HG02623 (cell line): ENCODE data around the gene TMEM143.
"Not testable (repeated sequence)": the region's sequence is repeated elsewhere in the genome, so short reads cannot be mapped to it uniquely, and the experiment has no call there.

Source experiments
- ATAC-seq: cut with Tn5 transposase; IDR thresholded peaks from one replicate; pipeline ENCODE4 v1.9.1; 2021; ENCODE audit warnings: moderate library complexity; ENCODE audit not compliant: unreplicated experiment

Gene TMEM143

DNA sequence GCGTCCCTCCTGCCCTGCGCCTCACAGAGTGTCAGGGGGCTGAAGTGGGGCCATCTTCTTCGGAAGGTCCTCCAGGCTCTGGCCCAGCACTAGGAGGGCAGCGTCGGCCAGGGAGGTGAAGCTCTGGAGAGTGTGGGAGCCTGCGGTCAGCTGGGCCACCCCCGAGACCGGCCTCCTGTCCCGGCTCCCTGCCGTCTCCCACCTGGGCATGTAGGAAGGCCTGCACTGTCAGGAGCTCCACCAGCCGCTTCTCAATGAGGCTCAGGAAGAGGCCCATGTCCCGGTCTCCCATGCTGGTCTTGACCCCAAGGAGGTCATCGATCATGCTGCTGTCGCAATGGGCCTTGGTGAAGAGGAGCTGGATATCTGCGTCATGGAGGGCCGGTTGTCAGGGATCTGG is 65.8 kb downstream of the TMEM143 start:
- no peak for ATAC-seq

DNA sequence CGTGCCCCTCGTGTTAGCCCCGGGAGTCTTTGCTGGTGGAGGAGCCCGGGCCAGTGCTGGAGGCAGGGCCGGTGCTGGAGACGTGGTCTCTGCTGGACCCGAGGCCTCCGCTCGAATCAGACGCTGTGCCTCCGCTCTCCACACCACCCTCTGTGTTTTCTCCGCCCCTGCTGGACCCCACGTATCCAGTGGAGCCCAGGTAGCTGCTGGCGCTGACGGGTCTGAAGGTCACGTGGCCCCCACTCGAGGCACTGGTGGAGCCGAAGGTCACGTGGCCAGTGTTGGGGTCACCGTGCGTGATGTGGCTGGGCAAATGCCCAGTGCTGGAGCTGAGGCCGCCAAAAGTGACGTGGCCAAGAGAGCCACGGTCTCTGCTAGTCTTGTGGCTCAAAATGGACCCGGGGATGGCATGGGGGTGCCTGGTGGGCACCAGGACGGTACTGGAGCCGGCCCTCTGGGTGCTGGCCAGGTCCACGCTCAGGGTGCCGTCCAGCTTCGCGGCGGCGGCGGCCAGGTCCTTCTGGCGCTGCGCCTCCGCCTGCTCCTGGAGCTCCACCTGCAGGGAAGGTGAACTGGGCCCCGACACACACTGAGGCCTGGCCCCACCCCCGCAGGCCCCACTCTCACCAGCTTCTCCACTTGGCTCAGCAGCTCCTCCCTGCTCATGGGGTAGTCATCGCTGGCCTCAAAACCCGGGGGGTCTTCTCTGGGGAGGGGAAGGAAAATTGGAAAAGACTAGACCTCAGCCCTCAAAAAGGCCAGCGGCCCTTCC is 66.6 kb downstream of the TMEM143 start:
- ATAC-seq, result no peak

DNA sequence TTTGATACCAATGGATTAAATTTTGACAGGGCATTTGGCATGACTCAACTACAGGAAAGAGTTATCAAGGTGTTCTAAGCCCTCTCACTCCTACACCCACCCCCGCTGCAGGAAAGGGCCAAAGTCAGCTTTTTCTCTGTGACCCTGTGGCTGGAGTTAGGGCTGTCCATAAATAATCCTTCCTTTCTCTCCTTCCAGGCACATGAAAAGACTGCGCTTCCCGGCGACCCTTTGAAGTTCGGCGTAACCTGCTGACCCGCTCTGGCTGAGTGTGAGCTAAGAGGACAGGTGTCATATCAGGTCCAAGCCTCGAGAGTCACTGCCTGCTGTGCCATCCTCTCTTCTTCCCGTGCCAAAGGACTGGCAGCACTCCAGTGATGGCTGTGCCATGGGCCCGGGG is 68.3 kb downstream of the TMEM143 start:
- no peak for ATAC-seq

DNA sequence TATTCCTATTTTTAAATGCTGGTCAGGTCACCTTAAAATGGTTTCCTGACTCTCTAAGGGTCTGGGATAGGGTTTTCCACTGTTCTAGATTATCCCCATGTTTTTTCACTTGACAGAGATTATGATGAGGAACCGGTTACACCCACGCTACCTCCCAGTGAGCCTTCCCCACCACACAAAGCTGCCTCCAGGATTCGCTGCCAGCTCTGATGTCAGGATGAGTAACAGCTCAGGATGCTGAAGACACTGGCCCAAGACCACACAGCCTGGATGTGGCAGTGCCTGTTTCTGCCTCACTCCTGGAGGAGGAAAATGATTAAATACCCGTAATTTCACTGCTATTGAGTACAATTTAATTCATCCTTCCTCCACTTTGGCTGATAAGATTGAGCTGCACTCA is 70.9 kb downstream of the TMEM143 start:
- no peak for ATAC-seq

DNA sequence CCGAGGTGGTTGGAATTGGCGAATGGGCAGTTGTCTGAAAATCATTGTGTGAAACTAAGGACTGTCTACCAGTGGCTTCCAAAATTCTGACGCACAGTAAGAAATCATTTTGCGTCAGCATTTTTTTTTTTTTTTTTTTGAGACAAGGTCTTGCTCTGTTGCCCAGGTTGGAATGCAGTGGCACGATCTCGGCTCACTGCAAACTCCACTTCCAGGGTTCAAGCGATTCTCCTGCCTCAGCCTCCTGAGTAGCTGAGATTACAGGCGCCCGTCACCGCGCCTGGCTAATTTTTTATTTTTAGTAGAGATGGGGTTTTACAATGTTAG is 72.3 kb downstream of the TMEM143 start:
- ATAC-seq, result not testable (repeated sequence)

DNA sequence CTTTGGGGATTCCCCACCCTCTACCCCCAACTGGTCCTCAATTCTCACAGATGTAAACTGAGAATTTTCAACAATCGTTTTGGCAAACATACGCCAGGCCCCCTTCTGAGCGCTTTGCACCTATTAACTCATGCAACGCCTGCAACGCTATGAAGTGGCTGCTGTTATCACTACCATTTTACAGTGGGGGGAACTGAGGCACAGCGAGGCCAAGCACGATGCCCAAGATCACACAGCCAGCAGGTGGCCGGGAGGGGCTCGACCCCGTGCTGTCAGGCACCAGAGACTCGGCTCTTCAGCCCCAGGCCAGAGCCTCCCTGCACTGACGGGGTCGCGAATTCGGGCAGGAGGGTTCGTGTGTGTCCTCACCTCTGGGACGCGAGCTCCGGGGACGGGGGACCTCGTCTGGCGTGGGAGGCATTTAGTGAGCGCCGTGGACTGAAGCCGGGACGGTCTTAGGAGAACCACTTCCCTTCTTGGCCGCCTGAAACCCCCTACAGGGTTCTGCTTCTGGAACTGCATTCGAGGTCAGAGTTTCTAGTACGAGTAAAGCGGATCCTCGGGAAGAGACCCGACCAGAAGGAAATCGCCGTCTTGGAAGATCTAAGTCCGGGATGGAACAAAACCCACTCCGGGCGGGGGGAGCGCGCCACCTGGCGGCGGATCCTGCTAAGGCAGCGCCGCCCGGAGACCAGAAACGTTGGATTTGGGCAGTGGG is 72.8 kb downstream of the TMEM143 start:
- no peak for ATAC-seq

DNA sequence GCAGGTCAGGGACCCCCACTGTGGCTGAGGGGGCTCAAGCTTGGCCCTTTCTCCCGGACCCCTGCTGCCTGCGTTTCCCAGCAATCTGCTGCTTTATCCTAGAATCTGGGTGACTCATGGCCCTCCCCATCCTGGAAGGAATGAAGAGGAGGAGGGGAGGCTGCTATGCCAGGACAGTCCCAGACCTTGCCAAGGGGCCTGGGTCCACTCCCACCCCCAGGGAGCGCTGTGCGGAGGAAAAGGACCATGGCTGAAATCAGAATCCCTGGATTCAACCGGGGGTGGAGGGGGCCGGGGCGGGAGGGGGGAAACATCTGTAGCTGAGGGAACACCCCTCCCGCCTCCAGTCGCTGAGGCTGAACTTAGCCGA is 73.4 kb downstream of the TMEM143 start:
- ATAC-seq, result no peak

DNA sequence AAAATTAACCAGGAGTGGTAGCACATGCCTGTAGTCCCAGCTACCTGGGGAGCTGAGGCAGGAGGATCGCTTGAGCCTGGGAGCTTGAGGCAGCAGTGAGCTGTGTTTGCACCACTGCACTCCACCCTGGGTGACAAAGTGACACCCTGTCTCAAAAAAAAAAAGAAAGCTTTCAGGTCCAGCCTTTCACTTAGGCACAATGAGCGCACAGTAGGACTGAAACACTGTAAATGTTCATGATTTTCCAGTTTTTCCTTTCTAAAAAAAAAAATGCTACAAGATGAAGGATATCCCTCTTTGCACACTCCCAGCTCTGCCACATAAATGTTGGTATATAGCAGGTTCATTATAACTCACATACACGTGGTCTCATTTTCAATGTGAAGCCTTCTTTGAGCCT is 76.0 kb downstream of the TMEM143 start:
- no peak for ATAC-seq

DNA sequence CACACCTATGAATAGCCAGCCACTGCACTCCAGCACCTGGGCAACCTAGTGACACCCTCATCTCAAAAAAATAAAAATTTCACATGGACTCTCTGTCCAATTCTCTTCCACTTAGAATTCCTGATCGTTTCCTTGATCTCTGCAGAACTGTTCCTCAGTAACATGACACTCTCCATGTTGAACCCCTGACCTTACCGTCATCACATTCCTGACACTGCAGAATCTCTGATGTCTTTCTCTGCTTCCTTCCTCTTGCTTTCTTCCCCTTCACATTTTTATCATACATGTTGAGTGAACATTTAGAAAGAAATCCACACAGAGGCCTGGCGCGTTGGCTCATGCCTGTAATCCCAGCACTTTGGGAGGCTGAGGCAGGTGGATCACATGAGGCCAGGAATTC is 78.8 kb downstream of the TMEM143 start:
- no peak for ATAC-seq

DNA sequence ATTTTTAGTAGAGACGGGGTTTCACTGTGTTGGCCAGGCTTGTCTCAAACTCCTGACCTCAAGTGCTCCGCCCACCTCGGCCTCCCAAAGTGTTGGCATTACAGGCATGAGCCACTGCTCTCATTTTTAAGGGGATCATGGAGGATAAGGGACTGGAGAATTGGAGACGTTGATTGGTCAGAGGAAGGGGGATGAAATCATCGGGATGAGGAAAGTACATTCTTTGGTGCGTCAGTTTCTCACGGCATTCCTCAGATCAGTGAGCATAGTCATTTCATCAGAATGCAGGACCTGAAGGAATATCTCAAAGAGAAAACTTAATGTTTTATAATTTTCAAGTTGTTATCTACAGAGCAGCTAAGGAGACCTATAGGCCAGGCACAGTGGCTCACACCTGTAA is 79.8 kb downstream of the TMEM143 start:
- no peak for ATAC-seq
